ENCODE results near the gene EPX.

DNA sequence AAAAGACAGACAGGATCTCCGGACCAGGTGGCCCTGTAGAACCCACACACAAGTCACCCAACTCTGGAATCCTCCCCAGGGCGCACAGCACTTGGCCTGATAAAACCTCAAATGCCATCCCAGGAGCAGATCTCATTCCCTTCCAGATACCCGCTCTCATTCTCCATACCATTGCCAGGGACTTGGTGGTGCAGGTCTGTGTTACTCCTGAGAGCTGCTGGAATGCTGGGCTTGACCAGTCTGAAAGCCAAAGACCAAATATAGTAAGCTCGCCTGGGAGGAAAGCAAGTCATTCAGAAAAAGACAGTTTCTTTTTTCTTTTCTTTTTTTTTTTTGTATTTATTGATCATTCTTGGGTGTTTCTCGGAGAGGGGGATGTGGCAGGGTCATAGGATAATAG, 15.8 kb downstream of the EPX start:
- TF ChIP-seq EZH2 (IDR thresholded peaks at IDR 0.05; ENCODE audit: low read length, missing control alignments) = no peak
- TF ChIP-seq, protein P1, sequence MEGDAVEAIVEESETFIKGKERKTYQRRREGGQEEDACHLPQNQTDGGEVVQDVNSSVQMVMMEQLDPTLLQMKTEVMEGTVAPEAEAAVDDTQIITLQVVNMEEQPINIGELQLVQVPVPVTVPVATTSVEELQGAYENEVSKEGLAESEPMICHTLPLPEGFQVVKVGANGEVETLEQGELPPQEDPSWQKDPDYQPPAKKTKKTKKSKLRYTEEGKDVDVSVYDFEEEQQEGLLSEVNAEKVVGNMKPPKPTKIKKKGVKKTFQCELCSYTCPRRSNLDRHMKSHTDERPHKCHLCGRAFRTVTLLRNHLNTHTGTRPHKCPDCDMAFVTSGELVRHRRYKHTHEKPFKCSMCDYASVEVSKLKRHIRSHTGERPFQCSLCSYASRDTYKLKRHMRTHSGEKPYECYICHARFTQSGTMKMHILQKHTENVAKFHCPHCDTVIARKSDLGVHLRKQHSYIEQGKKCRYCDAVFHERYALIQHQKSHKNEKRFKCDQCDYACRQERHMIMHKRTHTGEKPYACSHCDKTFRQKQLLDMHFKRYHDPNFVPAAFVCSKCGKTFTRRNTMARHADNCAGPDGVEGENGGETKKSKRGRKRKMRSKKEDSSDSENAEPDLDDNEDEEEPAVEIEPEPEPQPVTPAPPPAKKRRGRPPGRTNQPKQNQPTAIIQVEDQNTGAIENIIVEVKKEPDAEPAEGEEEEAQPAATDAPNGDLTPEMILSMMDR (conservative IDR thresholded peaks at IDR 0.05 in 1 of 2, IDR thresholded peaks at IDR 0.05 in 1 of 2; ENCODE audit: low read depth in 1 of 2, low read length in 2 of 2) = no peak
